Activated CD8-positive, alpha-beta memory T cell treated with anti-CD3 and anti-CD28 coated beads for 4 hours (primary cell): Measurements from ENCODE around the gene FTSJ1.
"Not testable (repeated sequence)": the region's sequence is repeated elsewhere in the genome, so short reads cannot be mapped to it uniquely, and the experiment has no call there.

Source experiments
- DNase-seq, 2 donors: peaks; one replicate each; pipeline ENCODE4 v3.0.0-alpha.2; 2020; ENCODE audit warnings: low read depth in 2 of 2

The FTSJ1 gene

DNA sequence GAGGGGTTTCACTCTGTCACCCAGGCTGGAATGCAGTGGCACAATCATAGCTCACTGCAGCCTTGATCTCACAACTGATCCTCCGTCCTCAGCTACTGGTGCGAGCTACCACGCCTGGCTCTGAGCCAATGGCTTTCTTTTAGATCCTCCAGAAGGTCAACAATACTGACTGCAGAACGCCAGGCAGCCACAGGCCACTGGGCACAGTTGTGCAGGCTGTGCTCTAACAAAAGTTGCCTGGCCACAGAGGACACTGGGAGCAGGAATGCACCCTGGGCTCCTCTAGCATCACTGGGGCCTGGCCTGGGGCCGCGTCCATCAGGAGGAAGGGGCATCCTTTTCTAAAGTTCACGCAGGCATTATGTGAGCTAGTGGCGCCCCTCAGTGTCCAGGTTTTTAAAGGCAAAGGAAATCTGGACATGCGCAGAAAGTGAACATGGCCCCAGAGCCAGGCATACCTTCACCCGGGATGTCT, 17.9 kb downstream of the FTSJ1 start:
- no peak for DNase-seq

GRCh38 chrX:48496660-48497059, 20.7 kb downstream of the FTSJ1 start:
- DNase-seq = no peak

GRCh38 chrX:48497871-48498270, 21.9 kb downstream of the FTSJ1 start:
- no peak for DNase-seq

- DNase-seq = no peak
These were observed 22.4 kb downstream of the FTSJ1 start for GRCh38 chrX:48498374-48498809.

DNA sequence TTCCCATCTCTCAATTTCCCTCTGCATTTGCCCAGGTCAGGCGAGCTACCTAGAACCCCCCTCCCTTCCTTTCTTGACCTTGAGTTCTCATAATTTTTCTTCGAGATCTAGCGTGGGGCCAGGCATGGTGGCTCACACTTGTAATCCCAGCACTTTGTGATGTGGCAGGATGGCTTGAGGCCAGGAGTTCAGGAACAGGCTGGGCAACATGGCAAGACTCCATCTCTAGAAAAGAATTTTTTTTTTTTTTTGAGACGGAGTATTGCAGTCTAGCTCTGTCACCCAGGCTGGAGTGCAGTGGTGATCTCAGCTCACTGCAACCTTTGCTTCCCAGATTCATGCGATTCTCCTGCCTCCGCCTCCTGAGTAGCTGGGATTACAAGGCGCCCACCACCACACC, 28.3 kb downstream of the FTSJ1 start:
- no peak for DNase-seq

DNA sequence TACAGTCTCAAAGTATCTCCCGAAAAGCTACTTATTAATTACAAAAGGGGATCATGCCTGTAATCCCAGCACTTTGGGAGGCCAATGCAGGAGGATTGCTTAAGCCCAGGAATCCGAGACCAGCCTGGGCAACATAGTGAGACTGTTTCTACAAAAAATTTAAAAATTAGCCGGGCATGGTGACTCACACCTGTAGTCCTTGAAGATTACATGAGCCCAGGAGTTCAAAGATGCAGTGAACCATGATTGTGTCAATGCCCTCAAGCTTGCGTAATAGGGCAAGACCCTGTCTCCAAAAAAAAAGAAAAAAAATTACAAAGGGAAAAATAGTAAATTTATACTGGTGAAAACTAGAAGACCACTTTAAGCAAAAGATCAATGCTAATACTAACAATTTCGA, 29.5 kb downstream of the FTSJ1 start:
- no peak for DNase-seq

- DNase-seq = no peak
These were observed 31.2 kb downstream of the FTSJ1 start for GRCh38 chrX:48507246-48507645.

- DNase-seq = peak; percentile 58 to 63
These were observed 32.6 kb downstream of the FTSJ1 start, which contains the start of gene PORCN for GRCh38 chrX:48508400-48509244. Gene PORCN (plus strand): TSS chrX:48508992. CDS start chrX:48509821, 829 bp downstream.

- no peak for DNase-seq
These were observed 33.2 kb downstream of the FTSJ1 start for GRCh38 chrX:48509245-48509590.

- DNase-seq = no peak
These were observed 33.6 kb downstream of the FTSJ1 start for GRCh38 chrX:48509619-48510018.

DNA sequence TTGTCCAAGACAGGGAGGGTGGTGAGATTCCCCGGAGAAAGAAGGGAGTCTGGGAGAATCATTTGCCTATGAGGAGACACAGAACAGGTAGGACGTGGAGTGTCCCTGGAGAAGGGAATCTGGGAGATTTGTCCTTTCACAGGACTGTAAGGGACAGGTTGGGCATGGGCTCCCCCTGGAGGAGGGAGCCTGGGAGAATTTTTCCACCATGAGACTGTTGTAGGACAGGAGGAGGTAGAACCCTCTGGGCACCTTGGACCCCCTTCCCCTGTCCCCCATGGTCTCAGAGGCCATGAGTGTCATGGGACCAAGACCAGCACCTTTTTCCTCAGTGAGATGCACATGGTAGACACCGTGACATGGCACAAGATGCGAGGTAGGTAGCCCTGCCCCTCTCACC, 35.6 kb downstream of the FTSJ1 start:
- DNase-seq = no peak

GRCh38 chrX:48512371-48512935, 36.5 kb downstream of the FTSJ1 start:
- no peak for DNase-seq

GRCh38 chrX:48513670-48514069, 37.7 kb downstream of the FTSJ1 start:
- DNase-seq = no peak

- DNase-seq = no peak
These were observed 38.3 kb downstream of the FTSJ1 start for GRCh38 chrX:48514126-48514806.

DNA sequence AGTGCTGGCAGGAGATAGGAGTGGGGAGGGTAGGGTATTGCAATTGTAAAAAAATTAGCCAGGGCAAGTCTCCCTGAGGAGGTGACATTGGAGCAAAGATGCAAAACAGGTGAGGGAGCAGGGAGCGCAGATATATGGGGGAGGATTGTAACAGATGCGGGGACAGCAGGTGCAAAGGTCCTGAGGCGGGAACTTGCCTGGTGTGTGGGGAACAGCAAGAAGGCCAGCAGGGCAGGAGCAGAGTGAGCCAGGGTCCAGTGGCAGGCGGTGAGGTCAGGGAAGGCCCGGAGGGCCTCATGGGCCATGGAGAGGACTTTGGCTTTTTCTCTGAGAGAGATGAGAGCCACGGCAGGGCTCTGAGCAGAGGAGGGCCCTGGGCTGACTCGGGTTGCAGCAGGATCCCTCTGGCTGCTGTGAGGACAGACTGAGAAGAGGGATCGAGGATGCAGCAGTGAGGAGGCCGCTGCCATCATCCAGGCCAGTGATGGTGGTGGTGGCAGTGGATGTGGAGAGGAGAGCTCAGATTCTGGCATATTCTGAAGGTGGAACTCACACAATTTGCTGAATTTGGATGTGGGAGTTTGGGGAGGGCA, 39.0 kb downstream of the FTSJ1 start:
- DNase-seq = no peak

GRCh38 chrX:48515842-48516241, 39.8 kb downstream of the FTSJ1 start:
- no peak for DNase-seq

GRCh38 chrX:48516285-48516684, 40.3 kb downstream of the FTSJ1 start:
- no peak for DNase-seq

GRCh38 chrX:48516987-48517386, 41.0 kb downstream of the FTSJ1 start:
- no peak for DNase-seq

DNA sequence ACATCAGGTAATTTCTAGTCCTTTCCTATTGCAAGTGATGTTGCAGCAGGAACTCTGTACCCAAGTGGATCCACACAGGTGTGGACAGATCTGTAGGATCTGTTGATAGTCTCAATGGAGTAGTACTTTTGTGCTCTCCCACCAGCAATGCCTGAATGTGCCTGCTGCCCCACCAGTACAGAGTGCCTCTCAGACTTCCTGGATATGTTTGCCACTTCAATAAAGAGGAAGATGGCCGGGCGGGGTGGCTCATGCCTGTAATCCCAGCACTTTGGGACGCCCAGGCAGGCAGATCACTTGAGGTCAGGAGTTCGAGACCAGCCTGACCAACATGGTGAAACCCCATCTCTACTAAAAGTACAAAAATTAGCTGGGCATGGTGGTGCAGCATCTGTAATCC, 43.5 kb downstream of the FTSJ1 start:
- DNase-seq = not testable (repeated sequence)

- DNase-seq = no peak
These were observed 44.5 kb downstream of the FTSJ1 start for GRCh38 chrX:48520455-48520854.

- no peak for DNase-seq
These were observed 45.0 kb downstream of the FTSJ1 start for GRCh38 chrX:48520976-48521352.
